GM12865 (cell line): ENCODE data around the gene PCDHB7.
"Not testable (repeated sequence)": the region's sequence is repeated elsewhere in the genome, so short reads cannot be mapped to it uniquely, and the experiment has no call there.

Experiments used
- DNase-seq: peaks from one replicate; pipeline ENCODE4 v3.0.0; 2010; ENCODE audit warnings: low read depth
- H3K4me3 ChIP-seq: 2 replicates; pipeline ENCODE4 v1.5.1; 2011; ENCODE audit warnings: mild to moderate bottlenecking, low read depth, low read length, control low read depth
- TF ChIP-seq, protein P1 (sequence below): IDR thresholded peaks from 2 replicates; pipeline ENCODE4 v1.5.1; 2011; ENCODE audit warnings: low read length, control low read depth, low read depth, inconsistent platforms; ENCODE audit not compliant: insufficient read depth; ENCODE audit errors: missing control alignments

The PCDHB7 gene

GRCh38 chr5:141199359-141200235 is 27.2 kb downstream of the PCDHB7 start, which contains the start of gene PCDHB11:
PCDHB11 (plus strand) TSS chr5:141199627; CDS start chr5:141199775, 148 bp downstream.
- TF ChIP-seq, protein P1, sequence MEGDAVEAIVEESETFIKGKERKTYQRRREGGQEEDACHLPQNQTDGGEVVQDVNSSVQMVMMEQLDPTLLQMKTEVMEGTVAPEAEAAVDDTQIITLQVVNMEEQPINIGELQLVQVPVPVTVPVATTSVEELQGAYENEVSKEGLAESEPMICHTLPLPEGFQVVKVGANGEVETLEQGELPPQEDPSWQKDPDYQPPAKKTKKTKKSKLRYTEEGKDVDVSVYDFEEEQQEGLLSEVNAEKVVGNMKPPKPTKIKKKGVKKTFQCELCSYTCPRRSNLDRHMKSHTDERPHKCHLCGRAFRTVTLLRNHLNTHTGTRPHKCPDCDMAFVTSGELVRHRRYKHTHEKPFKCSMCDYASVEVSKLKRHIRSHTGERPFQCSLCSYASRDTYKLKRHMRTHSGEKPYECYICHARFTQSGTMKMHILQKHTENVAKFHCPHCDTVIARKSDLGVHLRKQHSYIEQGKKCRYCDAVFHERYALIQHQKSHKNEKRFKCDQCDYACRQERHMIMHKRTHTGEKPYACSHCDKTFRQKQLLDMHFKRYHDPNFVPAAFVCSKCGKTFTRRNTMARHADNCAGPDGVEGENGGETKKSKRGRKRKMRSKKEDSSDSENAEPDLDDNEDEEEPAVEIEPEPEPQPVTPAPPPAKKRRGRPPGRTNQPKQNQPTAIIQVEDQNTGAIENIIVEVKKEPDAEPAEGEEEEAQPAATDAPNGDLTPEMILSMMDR: no peak
- no peak for DNase-seq
- H3K4me3 ChIP-seq: no peak within 1 kb of the TSS

DNA sequence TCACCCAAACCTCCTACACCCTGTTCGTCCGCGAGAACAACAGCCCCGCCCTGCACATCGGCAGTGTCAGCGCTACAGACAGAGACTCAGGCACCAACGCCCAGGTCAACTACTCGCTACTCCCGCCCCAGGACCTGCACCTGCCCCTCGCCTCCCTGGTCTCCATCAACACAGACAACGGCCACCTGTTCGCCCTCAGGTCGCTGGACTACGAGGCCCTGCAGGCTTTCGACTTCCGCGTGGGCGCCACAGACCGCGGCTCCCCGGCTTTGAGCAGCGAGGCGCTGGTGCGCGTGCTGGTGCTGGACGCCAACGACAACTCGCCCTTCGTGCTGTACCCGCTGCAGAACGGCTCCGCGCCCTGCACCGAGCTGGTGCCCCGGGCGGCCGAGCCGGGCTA is 28.7 kb downstream of the PCDHB7 start:
- H3K4me3 ChIP-seq, DNase-seq: not testable (repeated sequence)

DNA sequence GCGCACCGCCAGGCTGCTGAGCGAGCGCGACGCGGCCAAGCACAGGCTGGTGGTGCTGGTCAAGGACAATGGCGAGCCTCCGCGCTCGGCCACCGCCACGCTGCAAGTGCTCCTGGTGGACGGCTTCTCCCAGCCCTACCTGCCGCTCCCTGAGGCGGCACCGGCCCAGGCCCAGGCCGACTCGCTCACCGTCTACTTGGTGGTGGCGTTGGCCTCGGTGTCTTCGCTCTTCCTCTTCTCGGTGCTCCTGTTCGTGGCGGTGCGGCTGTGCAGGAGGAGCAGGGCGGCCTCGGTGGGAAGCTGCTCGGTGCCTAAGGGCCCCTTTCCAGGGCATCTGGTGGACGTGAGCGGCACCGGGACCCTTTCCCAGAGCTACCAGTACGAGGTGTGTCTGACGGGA is 29.2 kb downstream of the PCDHB7 start:
- not testable (repeated sequence) for H3K4me3 ChIP-seq, DNase-seq

DNA sequence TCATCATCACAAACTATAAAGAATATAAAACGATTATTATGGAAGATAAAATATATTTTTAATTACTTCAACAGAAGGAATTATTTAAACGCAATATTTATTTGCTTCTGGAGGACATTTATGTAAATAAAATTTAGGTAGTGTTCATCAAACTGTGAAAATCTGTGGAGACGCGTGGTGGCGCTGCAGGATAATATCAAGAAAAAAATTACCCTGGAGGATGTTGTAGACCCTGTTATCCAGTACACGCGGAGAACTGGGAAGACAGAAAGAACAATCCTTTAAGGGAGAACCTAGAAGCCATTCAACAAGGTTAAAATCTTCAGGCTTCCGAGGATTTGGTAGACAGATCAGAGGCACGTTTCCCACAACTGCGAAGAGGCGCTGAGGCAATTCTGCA is 36.0 kb downstream of the PCDHB7 start, which contains the start of gene PCDHB12:
Gene PCDHB12 (plus strand): TSS at position 242 of the 400 bp plus-strand sequence. CDS start 189 bp downstream, outside the sequence.
- DNase-seq: no peak
- H3K4me3 ChIP-seq: no peak within 1 kb of the TSS
- TF ChIP-seq, protein P1: no peak

GRCh38 chr5:141210281-141210680 is 37.8 kb downstream of the PCDHB7 start:
- not testable (repeated sequence) for DNase-seq, H3K4me3 ChIP-seq

GRCh38 chr5:141210849-141211248 is 38.4 kb downstream of the PCDHB7 start:
- DNase-seq, H3K4me3 ChIP-seq: not testable (repeated sequence)

- not testable (repeated sequence) for H3K4me3 ChIP-seq
- peak; percentile 3 for DNase-seq
Observed at GRCh38 chr5:141213656-141214339, 41.4 kb downstream of the PCDHB7 start, which contains the start of gene PCDHB13. PCDHB13 (plus strand) TSS chr5:141213919; CDS start chr5:141214124, 205 bp downstream.

- DNase-seq, H3K4me3 ChIP-seq: not testable (repeated sequence)
Observed at GRCh38 chr5:141214583-141214982, 42.1 kb downstream of the PCDHB7 start.

DNA sequence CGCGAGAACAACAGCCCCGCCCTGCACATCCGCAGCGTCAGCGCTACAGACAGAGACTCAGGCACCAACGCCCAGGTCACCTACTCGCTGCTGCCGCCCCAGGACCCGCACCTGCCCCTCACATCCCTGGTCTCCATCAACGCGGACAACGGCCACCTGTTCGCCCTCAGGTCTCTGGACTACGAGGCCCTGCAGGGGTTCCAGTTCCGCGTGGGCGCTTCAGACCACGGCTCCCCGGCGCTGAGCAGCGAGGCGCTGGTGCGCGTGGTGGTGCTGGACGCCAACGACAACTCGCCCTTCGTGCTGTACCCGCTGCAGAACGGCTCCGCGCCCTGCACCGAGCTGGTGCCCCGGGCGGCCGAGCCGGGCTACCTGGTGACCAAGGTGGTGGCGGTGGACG is 43.1 kb downstream of the PCDHB7 start:
- not testable (repeated sequence) for DNase-seq, H3K4me3 ChIP-seq

- not testable (repeated sequence) for H3K4me3 ChIP-seq, DNase-seq
Observed at GRCh38 chr5:141216035-141216434, 43.6 kb downstream of the PCDHB7 start.

DNA sequence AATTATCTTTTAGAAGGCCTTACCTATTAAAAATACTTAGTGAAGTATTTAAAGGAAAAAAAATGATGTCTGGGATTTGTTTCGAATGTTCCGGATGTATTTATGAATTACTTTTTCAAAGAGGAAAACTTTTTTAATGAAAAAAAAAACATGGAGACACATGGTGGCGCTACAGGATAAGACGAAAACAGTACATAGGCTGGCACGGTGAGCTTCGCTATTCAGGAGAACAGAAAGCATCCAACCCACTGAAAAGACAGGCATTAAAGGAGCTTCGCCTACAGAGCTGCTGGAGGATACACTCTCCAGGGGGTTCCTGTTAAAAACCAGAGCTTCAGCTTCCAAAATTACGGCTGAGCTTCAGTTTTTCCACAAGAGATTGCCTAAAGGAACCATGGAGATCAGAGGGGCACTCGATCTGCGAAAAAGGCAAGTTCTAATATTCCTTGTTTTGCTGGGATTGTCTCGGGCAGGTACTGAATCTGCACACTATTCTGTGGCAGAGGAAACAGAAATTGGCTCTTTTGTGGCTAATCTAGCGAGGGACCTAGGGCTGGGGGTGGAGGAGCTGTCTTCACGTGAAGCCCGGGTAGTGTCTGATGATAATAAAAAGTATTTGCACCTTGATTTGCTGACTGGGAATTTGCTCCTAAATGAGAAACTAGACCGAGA is 50.8 kb downstream of the PCDHB7 start, which contains the start of gene PCDHB14:
Gene PCDHB14 (plus strand): TSS at position 232 of the 672 bp plus-strand sequence. CDS start 163 bp downstream, at position 395.
- no peak within 1 kb of the TSS for H3K4me3 ChIP-seq
- TF ChIP-seq, protein P1: no peak
- DNase-seq: no peak

- not testable (repeated sequence) for DNase-seq, H3K4me3 ChIP-seq
Observed at GRCh38 chr5:141224844-141225243, 52.4 kb downstream of the PCDHB7 start.

DNA sequence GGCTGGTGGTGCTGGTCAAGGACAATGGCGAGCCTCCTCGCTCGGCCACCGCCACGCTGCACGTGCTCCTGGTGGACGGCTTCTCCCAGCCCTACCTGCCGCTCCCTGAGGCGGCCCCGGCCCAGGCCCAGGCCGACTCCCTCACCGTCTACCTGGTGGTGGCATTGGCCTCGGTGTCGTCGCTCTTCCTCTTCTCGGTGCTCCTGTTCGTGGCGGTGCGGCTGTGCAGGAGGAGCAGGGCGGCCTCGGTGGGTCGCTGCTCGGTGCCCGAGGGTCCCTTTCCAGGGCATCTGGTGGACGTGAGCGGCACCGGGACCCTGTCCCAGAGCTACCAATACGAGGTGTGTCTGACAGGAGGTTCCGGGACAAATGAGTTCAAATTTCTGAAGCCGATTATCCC is 53.0 kb downstream of the PCDHB7 start:
- not testable (repeated sequence) for H3K4me3 ChIP-seq, DNase-seq
